ENCODE data around the gene CST7. TPM values are rescaled to one million over a fixed set of nuclear protein-coding genes. Genes with fewer than 3 reads are reported as not detected.

The CST7 gene
- polyA plus RNA-seq, 1 of the 3 experiments (the other 2 are of a cell fraction) = 0.07 TPM

- no peaks in the 10 kb centered on the region for H3K27me3 ChIP-seq (ENCODE audit: insufficient read depth)
- H4K20me1 ChIP-seq (ENCODE audit: insufficient read depth) = no peaks in the 10 kb centered on the region
- no peaks in the 10 kb centered on the region for H3K36me3 ChIP-seq (replicated peaks in 1 of 2; ENCODE audit: control insufficient read depth in 1 of 2, insufficient read depth in 2 of 2, low read length in 1 of 2)
- TF ChIP-seq RAD21 (IDR thresholded peaks at IDR 0.05; ENCODE audit: low read length) = no peak
- no peak for TF ChIP-seq REST (IDR thresholded peaks at IDR 0.05; ENCODE audit: low read depth, low read length)
- H3K79me2 ChIP-seq (ENCODE audit: insufficient read depth) = no peaks in the 10 kb centered on the region
- POLR2A ChIA-PET = no interaction called here
- no peaks in the 10 kb centered on the region for H3F3A ChIP-seq (replicated peaks; ENCODE audit: insufficient read depth)
- no peaks in the 10 kb centered on the region for H3K4me1 ChIP-seq (ENCODE audit: control insufficient read depth in 1 of 2, insufficient read depth in 2 of 2, low read depth in 1 of 2, low read length in 1 of 2)
- no peaks in the 10 kb centered on the region for H3K9me2 ChIP-seq
- no peak overlapping the region for H3K9ac ChIP-seq
- CTCF ChIA-PET = interaction anchor here (3.0 kb wide), 1 partner anchor 15 kb away, joined by 13 read pairs; no protein-coding TSS in a partner anchor
- no peak for DNase-seq
- no peak overlapping the region for H3K27ac ChIP-seq (ENCODE audit: low read depth in 2 of 2, low read length in 1 of 2)
- H3K9me3 ChIP-seq = no peaks in the 10 kb centered on the region
- H3K4me3 ChIP-seq (ENCODE audit: low read depth in 2 of 2, low read length in 1 of 2) = no peak overlapping the region
- no peak overlapping the region for H3K4me2 ChIP-seq
- WGBS (ENCODE audit: low lambda C conversion rate) = 20% methylated on average over 2 of the region's 7 CpGs
- H2AFZ ChIP-seq (ENCODE audit: low read depth) = no peak overlapping the region
Observed at GRCh38 chr20:24933266-24933908, 15.7 kb upstream of the CST7 start.

- H4K20me1 ChIP-seq (ENCODE audit: insufficient read depth) = no peaks in the 10 kb centered on the region
- no peaks in the 10 kb centered on the region for H3K4me1 ChIP-seq (ENCODE audit: control insufficient read depth in 1 of 2, insufficient read depth in 2 of 2, low read depth in 1 of 2, low read length in 1 of 2)
- no peak overlapping the region for H2AFZ ChIP-seq (ENCODE audit: low read depth)
- no peaks in the 10 kb centered on the region for H3K27me3 ChIP-seq (ENCODE audit: insufficient read depth)
- H3K9ac ChIP-seq = no peak overlapping the region
- no peak overlapping the region for H3K27ac ChIP-seq (ENCODE audit: low read depth in 2 of 2, low read length in 1 of 2)
- H3F3A ChIP-seq (replicated peaks; ENCODE audit: insufficient read depth) = no peaks in the 10 kb centered on the region
- no peak overlapping the region for H3K4me2 ChIP-seq
- H3K4me3 ChIP-seq (ENCODE audit: low read depth in 2 of 2, low read length in 1 of 2) = no peak overlapping the region
- TF ChIP-seq SMC3 (IDR thresholded peaks at IDR 0.05; ENCODE audit: low read depth, low read length) = no peak
- TF ChIP-seq NRF1 (IDR thresholded peaks at IDR 0.05; ENCODE audit: low read depth, low read length) = no peak
- TF ChIP-seq TEAD4 (IDR thresholded peaks at IDR 0.05; ENCODE audit: borderline replicate concordance, insufficient read depth) = no peak
- POLR2A ChIA-PET = no interaction called here
- H3K36me3 ChIP-seq (replicated peaks in 1 of 2; ENCODE audit: control insufficient read depth in 1 of 2, insufficient read depth in 2 of 2, low read length in 1 of 2) = no peaks in the 10 kb centered on the region
- no peak for DNase-seq
- no peaks in the 10 kb centered on the region for H3K9me2 ChIP-seq
- no peaks in the 10 kb centered on the region for H3K9me3 ChIP-seq
- 20% methylated on average over 4 of the region's 9 CpGs for WGBS (ENCODE audit: low lambda C conversion rate)
- CTCF ChIA-PET = no interaction called here
- H3K79me2 ChIP-seq (ENCODE audit: insufficient read depth) = no peaks in the 10 kb centered on the region
Observed at GRCh38 chr20:24934101-24934661, 14.9 kb upstream of the CST7 start.

GRCh38 chr20:24934716-24935115, 14.4 kb upstream of the CST7 start:
- 24% methylated on average over 3 of the region's 3 CpGs for WGBS (ENCODE audit: low lambda C conversion rate)

More at GRCh38 chr20:24934716-24935115, 14.4 kb upstream of the CST7 start:
- Histone ChIP-seq H3F3A (replicated peaks; ENCODE audit: insufficient read depth) (no peaks in the 10 kb centered on the region), H3K9me2 (no peaks in the 10 kb centered on the region), H3K79me2 (ENCODE audit: insufficient read depth) (no peaks in the 10 kb centered on the region), H3K27me3 (ENCODE audit: insufficient read depth) (no peaks in the 10 kb centered on the region), H3K9ac (no peak overlapping the region), H3K4me2 (no peak overlapping the region), H4K20me1 (ENCODE audit: insufficient read depth) (no peaks in the 10 kb centered on the region), H3K36me3 (replicated peaks in 1 of 2; ENCODE audit: control insufficient read depth in 1 of 2, insufficient read depth in 2 of 2, low read length in 1 of 2) (no peaks in the 10 kb centered on the region), H3K9me3 (no peaks in the 10 kb centered on the region), H3K4me3 (ENCODE audit: low read depth in 2 of 2, low read length in 1 of 2) (no peak overlapping the region), H3K27ac (ENCODE audit: low read depth in 2 of 2, low read length in 1 of 2) (no peak overlapping the region), H2AFZ (ENCODE audit: low read depth) (no peak overlapping the region), H3K4me1 (ENCODE audit: control insufficient read depth in 1 of 2, insufficient read depth in 2 of 2, low read depth in 1 of 2, low read length in 1 of 2) (no peaks in the 10 kb centered on the region)
- ChIA-PET CTCF (no interaction called here), POLR2A (no interaction called here)
- TF ChIP-seq EP300 (IDR thresholded peaks at IDR 0.05; ENCODE audit: borderline replicate concordance in 1 of 2, low read depth in 1 of 2, low read length in 1 of 2) = no peak
- TF ChIP-seq CTCF (IDR thresholded peaks at IDR 0.05) = no peak
- no peak for TF ChIP-seq POLR2AphosphoS5 (IDR thresholded peaks at IDR 0.05; ENCODE audit: low read depth, low read length)
- TF ChIP-seq TAF1 (IDR thresholded peaks at IDR 0.05; ENCODE audit: borderline replicate concordance, low read depth, low read length) = no peak
- TF ChIP-seq ZBTB33 (IDR thresholded peaks at IDR 0.05; ENCODE audit: borderline replicate concordance, low read depth) = no peak
- no peak for DNase-seq

All from SK-N-SH (cell line).